ENCODE data around the gene CHORDC1.

Gene CHORDC1

DNA sequence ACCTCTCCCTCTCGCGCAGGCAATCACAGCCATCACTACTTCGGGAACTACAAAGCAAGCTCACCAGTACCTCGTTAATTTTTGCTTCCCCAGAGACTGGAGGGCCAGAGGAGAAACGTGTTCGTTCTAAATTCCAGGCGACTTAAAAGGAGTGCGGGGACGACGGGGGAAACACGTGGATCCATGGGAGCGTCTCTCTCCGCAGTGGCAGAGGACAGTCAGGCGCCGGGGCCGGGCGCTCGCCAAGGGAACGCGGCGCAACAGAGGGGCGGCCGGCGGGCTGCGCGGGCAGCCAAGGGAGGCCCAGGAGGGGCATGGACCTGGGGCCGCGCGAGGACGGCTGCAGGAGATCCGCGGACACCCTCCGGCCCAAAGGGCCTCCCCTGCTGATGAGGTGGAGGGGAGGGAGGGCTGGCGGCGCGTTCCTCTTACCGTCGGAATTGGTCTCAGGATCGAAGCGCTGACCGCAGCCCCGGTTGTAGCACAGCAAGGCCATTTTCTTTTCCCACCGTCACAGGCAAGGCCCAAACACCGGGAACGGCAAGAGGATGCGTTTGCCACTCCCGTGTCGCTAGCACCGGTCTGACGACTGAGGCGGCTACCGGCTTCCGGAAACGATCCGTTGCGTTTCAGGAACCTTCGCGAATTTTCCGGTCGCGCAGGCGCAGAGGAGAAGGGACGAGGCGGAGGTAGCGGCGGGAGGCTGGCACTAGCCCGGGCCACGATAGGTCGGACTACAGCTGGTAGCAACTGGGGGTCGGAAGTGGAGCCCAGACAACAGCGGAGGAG, at the start of gene CHORDC1:
Gene CHORDC1 (minus strand): TSS at position 591 of the 789 bp plus-strand sequence. CDS start 95 bp downstream, at position 496.
- peak; percentile 45 for DNase-seq

DNA sequence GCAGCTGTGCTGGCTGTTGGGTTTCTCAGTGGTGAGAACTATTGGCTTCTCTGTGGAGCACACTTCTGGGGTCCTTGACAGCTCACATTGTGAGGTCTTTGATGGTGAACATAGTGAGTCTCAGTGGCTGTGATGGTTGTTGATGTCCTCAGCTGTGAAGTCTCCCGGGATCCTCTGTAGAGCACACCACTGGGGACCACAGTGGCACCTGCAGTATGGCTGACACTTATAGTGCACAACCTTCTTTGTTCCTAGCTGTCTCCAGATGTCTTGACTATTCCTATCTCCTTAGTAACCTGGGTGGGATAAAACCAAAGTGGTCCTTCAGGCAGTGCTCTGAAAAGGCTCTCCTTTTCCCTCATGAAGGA, 34.3 kb upstream of the CHORDC1 start:
- DNase-seq, result no peak

DNA sequence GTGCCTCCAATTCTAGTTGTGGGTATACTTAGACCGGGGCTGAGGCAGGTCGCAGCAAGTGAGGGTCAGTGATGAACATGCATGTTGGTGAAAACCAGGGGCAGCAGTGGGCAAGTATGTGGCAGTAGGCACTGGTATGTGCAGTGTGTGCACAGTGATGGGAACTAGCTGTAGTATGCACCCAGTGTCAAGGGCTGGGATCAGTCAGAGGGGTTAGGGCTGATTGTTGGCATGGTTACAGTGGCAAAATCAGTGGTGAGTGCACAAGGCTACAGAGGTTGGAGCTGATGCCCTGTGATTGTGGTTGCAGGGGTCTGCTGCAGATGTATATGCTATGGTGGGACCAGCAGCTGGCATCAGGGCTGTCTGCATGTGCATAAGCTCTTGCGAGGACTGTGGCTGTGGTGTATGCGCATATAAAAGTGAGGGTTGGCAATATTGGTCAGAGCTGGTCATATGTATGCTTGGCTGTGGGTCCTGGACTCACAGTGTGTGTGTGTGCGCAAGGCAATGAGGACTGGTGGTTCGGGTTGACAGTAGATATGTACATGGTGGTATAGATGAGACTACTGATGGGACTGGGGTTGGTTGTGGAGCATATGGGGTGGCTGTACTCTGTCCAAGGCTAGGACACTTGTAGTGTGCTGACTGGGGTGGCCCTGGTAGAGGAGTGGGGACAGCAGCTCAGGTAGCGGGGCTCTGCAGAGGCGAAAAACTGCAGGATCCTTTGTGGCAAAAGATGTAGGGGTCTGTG, 33.7 kb upstream of the CHORDC1 start:
- no peak for DNase-seq

DNA sequence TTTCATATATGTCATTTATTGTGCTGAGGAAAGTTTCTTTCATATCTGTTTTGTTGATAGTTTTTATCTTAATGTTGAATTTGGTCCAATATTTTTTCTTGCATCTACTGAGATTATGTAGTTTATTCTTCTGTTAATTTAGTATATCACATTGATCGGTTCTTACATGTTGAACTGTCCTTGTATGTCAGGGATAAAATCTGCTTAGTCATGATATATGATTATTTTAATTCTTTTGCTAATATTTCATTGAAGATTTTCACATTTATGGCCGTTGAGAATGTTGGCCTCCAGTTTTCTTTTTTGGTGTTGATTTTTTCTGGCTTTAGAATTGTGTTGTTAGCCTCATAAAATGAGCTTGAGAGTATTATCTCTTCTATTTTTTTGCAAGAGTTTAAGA, 31.2 kb upstream of the CHORDC1 start:
- DNase-seq, result no peak

DNA sequence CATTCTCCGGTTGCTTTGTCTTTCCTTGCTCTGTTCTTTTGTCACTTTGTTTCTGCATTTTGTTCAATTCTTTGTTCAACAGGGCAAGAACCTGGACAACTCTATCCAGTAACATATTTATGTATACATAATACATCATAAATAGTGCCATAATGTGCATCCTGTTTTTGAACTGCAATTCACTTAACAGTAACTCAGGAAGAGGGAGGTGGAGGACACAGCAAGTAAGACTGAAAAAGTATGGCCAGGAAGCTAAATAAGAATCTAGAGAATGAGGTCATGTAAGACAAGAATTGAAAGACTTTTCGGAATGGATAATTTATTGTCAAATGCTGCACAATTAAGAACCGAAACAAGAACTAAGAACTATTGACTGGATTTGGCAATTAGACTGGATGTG, 29.2 kb upstream of the CHORDC1 start:
- DNase-seq, result no peak

DNA sequence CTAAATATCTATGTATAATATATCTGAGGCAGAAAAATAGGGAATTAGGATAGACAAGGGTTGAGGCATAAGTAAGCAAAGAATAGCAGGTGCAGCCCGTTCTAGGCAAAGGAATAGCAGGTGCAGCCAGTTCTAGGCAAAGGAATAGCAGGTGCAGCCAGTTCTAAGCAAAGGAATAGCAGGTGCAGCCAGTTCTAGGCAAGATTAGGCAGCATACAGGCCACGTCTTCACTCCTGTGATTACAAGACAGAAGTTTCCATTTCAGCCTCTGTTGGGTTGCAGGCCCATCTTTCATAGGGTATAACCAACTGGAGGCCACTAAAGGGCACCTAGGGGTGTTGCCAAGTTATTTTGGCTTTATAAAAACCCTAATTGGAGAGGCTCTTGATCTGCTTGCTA, 28.8 kb upstream of the CHORDC1 start:
- no peak for DNase-seq

DNA sequence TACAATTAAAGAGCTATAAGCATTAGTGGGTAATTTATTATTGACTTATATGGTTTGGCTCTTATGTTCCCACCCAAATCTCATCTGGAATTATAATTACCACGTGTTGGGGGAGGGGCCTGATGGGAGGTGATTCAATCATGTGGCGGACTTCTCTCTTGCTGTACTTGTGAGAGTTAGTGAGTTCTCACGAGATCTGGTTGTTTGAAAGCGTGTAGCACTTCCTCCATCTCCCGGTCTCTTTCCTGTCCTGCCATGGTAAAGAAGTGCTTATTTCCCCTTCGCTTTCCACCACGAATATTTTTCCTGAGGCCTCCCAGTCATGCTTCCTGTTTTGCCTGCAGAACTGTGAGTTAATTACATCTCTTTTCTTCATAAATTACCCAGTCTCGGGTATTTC, 28.1 kb upstream of the CHORDC1 start:
- no peak for DNase-seq

DNA sequence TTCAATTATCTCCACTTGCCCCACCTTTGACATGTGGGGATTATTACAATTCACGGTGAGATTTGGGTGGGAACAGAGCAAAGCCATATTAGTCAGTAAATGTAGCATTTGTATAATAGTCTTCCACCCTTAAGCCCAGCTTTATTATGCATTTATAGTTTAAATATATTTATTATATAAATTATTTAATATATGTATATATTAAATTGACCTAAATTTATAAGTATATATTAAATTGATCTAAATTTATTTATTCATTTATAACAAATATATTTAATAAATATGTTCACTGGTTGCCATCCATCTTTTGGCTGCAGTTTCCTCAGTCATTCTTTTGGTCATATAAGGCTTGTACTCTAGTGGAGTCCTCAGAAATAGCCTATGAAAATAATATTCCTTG, 23.6 kb upstream of the CHORDC1 start:
- DNase-seq, result no peak

DNA sequence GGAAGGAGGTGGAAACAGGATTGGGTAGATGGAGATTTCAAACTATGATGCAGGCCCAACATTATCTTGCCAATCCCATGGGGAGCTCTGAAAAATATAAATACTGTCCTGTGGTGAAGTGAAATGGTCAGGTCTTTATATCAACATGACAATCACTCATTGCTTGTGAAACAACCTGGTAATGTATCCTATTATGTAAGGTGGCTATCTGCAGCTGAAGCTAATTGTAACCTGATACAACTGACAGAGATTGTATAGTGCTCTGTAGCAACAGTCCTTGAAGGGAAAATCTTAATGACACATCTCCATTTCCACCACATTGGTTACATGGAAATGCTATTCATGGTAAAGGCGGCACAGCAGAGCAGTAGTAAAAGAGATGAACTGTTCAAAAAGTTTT, 20.7 kb upstream of the CHORDC1 start:
- DNase-seq, result peak; percentile 12

DNA sequence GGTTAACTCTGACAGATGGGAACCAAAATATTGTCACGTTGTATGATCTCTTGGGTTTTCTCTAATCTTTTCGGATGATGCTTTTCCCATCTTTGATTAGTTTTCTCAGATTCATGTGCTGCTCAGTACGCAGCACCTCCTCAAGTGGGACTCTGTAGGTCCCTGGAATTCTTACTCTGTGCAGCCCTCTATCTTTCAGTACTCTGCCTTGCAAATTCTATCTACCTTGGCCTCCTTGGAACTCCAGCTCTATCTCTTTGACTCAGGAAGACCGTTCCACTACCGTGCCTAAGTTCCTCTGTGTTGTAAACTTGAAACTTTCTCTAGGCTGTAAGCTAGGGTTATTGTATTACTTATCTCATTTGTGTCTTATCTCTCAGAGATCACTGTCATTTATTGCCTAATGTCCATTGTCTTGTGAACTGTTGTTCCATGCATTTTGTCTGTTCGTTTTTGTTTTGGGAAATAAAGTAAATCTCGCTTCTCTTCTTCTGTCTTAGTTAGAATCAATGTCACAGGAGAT, 20.1 kb upstream of the CHORDC1 start:
- no peak for DNase-seq

DNA sequence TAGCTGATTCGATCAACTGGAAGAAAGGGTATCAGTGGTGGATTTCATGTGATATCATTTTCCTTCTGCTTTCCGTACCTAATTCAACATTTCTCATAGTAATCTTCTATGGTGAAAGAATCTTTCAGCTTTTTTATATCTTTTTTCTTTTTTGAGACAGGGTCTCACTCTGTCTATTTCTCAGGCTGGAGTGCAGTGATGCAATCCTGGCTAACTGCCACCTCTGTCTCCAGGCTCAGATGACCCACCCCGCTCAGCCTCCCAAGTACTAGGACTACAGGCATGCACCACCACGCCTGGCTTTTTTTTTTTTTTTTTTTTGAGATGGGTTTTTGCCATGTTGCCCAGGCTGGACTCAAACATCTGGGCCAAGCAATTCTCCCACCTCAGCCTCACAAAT, 18.6 kb upstream of the CHORDC1 start:
- DNase-seq, result no peak

DNA sequence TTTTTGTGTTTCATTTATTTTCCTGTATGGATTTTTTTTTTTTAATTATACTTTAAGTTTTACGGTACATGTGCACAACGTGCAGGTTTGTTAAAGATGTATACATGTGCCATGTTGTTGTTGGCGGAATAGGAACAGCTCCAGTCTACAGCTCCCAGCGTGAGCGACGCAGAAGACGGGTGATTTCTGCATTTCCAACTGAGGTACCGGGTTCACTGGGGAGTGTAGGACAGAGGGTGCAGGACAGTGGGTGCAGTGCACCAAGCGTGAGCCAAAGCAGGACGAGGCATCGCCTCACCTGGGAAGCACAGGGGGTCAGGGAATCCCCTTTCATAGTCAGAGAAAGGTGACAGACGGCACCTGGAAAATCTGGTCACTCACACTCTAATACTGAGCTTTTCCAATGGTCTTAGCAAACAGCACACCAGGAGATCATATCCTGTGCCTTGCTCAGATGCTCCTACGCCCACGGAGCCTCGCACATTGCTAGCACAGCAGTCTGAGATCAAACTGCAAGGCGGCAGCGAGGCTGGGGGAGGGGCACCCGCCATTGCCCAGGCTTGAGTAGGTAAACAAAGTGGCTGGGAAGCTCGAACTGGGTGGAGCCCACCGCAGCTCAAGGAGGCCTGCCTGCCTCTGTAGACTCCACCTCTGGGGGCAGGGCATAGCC, 17.3 kb upstream of the CHORDC1 start:
- DNase-seq, result peak; percentile 40

DNA sequence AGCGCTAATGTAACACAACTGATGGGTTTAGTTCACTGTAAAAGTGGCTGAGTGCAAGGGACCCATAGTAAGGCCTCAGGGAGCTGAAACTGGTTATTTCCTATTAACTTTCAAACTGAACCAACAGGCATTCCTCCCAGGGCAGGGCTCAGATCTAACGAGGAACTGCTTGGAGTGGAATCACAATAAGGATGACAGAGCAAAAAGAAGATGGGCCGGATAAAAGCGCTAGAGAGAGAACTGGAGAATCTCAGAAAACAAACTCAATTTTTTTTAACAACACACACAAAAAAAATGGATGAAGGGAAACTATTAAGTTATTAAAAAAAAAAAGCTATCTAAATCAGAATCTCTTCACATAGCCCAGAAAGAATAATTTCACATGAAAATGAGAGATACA, 14.2 kb upstream of the CHORDC1 start:
- no peak for DNase-seq

DNA sequence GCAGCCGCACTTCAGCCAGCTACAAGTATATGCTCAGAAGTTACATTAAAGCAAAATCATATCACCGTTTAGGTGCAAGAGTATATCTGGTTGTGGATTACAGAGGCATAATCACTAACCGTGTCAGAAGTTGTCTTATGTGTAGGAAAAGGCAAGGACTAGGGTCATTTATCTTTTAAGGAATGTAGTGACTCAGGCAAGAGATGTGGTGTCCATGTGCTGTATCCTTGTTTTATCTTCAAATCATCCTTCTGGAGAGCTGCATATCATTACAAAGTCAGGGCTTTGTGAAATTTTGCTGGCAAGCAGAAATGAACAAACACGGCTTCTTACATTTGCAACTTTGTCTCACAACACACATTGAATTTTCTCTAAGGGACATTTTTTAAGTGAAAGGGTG, 12.7 kb upstream of the CHORDC1 start:
- no peak for DNase-seq

DNA sequence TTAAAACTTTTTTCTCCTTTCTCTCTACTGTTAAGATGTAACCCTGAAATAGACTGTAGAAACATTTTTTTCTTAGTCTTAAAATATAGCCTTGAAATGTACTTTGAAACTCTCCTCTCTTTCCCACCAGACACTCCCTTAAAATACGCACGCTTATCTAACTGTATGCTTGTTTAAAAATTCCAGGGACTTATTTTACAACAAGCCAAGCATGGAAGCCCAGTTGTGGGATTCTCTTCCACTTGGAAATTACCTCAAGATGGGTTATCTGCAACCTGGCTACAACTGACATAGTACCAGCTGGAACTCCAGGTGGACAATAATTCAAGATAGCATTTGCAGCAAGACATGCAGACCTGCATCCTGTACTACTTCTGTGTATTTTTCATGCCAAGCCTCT, 12.1 kb upstream of the CHORDC1 start:
- no peak for DNase-seq

DNA sequence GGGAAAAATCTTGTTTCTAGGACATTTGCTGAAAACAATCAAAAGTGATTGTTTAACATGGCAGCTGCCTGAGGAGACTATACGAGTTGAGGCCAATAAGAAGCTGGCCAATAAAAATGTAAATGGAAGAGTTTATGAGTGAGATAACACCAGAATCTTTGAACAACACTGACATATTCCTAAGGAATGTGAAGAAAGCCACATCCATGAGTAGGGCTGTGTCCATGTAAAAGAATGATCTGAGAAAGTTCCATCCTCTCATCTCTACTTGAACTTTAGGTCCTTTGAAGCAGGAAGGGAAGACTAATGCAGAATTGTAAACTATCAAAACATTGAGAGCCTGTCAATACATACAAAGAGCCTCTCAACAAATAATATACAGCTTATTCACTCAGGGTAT, 6.9 kb upstream of the CHORDC1 start:
- no peak for DNase-seq

DNA sequence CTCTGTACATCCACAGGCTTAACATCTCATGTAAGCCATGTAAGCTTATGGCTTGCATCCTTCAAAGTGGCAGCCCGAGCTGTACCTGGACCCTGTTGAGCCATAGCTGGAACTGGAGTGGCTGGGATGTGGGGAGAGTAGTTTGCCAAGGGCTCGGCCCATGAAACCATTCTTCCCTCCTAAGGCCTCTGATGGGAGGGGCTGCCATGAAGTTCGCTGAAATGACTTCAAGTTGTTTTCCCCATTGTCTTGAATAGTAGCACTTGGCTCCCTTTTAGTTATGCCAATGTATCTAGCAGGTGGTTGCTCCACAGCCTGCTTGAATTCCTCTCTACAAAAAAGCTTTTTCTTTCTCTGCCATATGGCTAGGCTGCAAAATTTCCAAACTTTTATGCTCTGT, 5.2 kb upstream of the CHORDC1 start:
- no peak for DNase-seq

DNA sequence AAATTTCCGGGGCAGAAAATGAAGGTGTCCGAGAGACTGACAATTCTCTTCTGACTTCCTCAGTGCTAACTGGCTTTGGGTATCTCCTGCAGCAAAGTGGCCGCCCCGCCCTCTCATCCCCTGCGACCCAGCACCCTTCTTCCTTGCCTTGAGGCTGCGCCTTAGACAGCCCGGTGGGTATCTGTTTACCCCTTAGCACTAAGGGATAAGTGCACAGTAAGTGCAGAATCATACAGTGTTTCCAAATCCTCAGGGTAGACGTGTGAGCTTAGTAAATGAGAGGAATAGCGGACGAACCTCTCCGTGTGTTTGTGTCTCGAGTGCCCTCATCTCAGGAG, 368 bp upstream of the CHORDC1 start:
- no peak for DNase-seq

DNA sequence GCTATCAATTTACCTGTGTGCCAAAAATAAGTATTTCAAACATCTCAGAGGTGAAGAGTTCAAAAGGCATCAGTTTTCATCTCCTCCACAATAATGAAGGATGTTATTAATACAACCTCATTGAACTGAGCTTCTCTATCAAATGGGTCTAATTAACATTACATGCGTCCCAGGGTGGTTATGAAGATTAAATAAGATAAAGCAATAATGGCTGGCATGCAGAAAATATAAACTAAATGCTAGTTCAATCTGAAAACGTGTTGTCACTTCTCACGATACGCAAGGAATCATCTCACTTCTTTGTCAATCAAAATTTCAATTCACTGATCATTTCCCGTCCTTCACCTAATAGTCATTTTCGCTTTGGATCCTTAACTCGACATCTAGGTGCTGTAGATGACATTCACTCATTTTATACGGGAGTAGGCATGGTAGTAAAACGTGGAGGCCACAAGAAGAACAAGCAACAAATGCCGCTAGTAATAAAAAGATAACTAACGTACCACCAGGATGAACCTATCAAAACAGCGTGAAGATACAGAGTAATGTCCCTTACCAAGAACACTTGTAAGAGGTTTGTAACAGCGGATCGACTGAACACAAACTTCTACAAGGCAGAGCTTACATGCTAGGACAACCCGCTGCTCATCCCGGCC, 918 bp downstream of the CHORDC1 start:
- no peak for DNase-seq

DNA sequence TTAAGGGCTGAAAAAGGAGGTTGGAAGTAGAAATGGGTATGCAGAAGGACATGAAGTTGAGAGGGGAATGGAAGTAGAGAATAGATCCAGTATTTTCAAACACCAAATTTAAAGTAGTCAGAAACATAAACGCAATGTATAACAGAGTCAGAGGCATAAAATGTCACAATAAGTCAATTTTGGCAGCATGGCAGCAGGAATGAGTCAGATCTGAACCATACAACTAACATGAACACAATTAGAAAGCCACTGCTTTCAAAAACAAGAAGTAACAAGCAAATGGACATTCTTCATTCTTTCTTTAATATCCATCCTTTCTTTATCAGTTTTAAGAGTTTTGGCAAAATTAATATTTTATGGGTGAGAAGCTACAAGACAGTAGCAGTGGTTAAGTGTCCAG, 2.5 kb downstream of the CHORDC1 start:
- DNase-seq, result no peak

DNA sequence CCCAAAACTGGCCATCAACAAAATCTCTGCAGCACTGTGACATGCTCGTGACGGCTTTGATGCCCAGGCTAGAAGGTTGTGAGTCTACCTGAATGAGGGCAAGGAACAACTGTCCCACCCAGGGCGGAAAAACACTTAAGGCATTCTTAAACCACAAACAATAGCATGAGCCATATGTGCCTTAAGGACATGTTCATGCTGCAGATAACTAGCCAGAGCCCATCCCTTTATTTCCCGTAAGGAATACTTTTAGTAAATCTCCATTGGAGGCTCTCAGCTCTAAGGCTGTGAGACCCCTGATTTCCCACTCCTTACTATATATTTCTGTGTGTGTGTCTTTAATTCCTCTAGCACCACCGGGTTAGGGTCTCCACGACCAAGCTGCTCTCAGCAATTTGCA, 3.4 kb downstream of the CHORDC1 start:
- DNase-seq, result no peak

DNA sequence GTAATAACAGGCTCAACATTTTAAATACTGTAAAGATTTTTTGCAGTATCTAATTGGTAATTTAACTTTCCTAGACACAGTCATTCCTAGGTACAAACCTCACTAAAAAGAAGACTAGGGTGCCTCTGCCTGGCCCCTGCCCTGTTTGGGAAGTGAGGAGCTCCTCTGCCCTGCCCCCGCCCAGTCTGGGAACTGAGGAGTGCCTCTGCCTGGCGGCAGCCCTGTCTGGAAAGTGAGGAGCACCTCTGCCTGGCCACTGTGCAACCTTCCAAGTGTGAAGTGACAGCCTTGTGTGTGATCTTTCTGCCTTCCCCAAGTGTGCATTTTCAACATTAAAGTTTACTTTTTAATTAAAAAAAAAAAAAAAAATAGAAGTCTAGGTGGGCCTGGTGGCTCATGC, 4.2 kb downstream of the CHORDC1 start:
- DNase-seq, result no peak

DNA sequence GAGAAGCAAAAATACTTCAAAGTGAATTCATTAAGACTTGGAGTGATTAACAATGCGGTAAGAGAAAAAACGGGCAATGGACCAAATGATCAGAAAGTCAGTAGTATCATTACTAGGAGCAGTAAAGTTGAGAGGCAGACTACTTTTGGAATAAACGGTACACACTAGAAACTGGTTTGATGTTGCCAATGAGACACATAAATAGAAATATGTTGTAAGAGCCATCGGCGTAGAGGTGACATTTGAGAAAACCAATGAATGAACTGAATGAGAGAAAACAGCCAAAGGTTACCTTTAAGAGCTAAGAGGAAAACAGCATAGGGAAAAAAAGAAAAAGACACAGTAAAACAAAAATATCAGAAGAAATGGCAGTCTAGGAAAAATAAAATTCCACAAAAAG, 6.2 kb downstream of the CHORDC1 start:
- no peak for DNase-seq

Measured in NCI-H1417 treated with DMSO at 0.1 percent for 48 hours (cell line).